WERI-Rb-1 (cell line): ENCODE results near the gene TACR1.

Experiments
- DNase-seq: peaks from one replicate; pipeline ENCODE4 v3.0.0-alpha.2; 2020
- H3K27ac ChIP-seq: fragments of 250-450 bp; sonication (Bioruptor Pico); 2 replicates; pipeline ENCODE4 v1.5.1; 2020; ENCODE audit warnings: mild to moderate bottlenecking, moderate library complexity
- H3K27me3 ChIP-seq: fragments of 250-450 bp; sonication (Bioruptor Pico); 2 replicates; pipeline ENCODE4 v1.5.1; 2021; ENCODE audit warnings: mild to moderate bottlenecking, low read depth, moderate library complexity; ENCODE audit not compliant: insufficient read depth, severe bottlenecking
- H3K36me3 ChIP-seq: fragments of 250-450 bp; sonication (Bioruptor Pico); 2 replicates; pipeline ENCODE4 v1.5.1; 2020; ENCODE audit warnings: mild to moderate bottlenecking, moderate library complexity
- H3K4me3 ChIP-seq: 2 replicates; pipeline ENCODE4 v1.5.1; 2011; ENCODE audit warnings: low read depth, mild to moderate bottlenecking, control low read depth, low read length
- H3K9me3 ChIP-seq: fragments of 250-450 bp; sonication (Bioruptor Pico); 2 replicates; pipeline ENCODE4 v1.5.1; 2021; ENCODE audit warnings: mild to moderate bottlenecking, moderate library complexity; ENCODE audit not compliant: severe bottlenecking
- CTCF ChIP-seq: IDR thresholded peaks from 2 replicates; pipeline ENCODE4 v1.5.1; 2011; ENCODE audit warnings: low read depth, mild to moderate bottlenecking, control low read depth, inconsistent platforms, low read length

Gene TACR1

GRCh38 chr2:74999468-74999867 is 199.9 kb downstream of the TACR1 start:
- Histone ChIP-seq H3K9me3 (no peaks in the 10 kb centered on the region), H3K36me3 (no peaks in the 10 kb centered on the region), H3K4me3 (no peak overlapping the region), H3K27me3 (no peaks in the 10 kb centered on the region), H3K27ac (no peak overlapping the region)
- TF ChIP-seq CTCF: no peak
- DNase-seq: no peak
